Superior temporal gyrus (tissue), 1 donor: Measurements from ENCODE around the gene FAM50B.

Experiments used
- DNase-seq: peaks from one replicate; pipeline ENCODE4 v3.0.0-alpha.2; 2016; ENCODE audit errors: extremely low spot score

Gene FAM50B

DNA sequence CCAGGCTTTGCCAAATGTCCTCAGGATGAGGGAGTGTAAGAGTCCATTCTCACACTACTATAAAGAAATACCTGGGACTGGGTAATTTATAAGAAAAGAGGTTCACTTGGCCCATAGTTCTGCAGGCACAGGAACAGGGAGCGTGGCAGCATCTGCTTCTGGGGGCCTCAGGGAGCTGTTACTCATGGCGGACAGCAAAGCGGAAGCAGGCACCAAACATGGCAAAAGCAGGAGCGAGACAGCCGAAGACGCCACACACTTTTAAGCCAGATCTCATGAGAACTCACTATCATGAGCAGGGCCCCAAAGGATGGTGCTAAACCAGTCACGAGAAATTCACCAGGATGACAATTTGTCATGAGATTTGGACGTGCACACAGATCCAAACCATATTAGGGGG lies 22.8 kb downstream of the FAM50B start:
- no peak for DNase-seq

DNA sequence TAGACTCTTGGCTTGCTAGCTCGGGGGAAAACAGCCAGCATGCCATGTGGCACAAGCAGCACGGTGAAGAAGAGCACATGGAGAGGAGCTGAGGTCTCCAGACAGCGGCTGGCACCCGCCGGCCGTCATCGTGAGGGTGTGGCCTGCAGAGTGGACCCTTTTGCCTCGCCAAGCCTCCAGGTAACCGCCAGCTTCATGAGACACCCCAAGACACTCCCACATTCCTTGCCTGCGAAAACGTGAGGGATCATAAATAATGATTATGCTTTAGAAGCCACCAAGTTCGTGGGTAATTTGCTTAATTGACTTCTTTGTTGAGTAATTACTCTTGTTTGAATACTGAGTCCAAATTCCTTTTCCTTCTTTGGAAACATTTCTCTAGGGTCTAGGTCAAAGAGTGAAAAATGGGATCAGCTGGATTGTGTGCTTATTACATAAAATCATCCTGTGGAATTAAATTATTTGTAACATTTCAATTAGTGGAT lies 23.2 kb downstream of the FAM50B start:
- no peak for DNase-seq

DNA sequence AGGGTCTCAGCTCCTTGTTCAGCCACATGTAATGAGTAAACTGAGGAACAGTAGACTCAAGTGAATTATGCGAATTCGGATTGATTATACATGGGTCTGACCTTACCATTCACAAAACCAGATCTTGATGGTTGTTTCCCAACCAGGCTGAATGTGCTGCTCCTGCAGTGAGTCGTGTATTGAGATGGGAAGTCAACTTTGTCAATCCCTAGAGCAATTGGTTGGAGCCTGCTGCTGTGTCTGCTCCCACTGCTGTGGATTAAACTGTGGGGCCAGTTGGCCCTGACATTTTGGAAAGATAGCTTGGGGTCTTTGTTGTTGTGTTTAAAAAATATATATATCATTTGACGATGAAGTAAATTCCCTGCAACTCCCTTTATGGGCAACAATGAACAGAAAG lies 23.9 kb downstream of the FAM50B start:
- no peak for DNase-seq

DNA sequence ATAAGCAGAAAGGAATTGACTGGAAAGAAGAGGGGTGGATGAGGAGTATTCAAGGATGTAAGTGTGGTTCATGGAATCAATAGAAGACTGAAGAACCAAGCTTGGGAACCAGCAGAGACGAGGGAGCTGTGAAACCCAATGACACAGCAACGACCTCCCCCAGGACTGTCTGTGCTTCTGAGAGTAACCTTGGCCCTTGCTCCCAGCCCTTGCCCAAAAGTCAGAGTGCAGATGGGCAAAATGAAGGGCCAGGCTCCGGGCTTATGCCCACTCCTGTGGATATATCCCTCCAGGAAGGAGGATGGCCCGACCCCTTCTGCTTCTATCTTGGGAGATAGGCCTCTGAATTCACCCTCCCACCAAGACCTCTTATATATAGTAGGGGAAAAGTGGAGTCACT lies 24.9 kb downstream of the FAM50B start:
- no peak for DNase-seq

DNA sequence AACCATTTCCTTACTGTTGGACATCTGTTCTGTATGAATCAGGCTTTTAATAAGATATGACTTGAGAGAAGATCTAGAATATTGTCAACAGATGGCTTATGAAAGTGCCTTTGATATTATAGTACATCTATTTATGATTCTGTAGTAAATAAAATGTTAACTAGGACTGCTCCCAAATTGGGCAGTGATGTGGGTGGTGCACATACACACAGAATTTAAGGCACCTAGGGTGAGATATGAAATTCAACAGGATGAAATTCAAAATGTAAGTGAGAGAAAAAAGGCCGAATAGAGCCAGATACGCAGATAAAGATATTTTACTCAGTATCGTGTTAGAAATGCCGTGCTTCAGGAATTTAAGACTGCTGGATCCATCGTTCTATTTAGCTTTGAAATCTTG lies 26.3 kb downstream of the FAM50B start:
- DNase-seq, result no peak

DNA sequence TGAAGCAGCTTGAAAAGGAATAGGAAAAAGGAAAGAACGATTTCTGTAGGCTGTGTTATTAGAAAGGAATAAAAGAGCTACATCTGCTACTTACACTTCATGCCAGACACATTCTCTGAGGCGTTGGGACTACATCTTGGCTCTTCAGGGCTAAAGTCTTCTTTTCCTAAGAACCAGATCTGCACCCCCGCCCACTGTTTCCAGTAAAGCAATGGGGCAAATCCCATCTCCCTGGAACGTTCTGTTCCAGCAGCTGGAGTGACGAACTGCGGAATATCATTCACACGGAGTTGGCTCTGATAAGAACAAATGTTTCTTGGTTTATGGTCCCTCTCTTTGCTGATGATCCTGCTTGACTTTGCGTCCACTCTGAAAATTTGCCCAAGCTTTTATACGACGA lies 26.9 kb downstream of the FAM50B start:
- DNase-seq, result no peak

DNA sequence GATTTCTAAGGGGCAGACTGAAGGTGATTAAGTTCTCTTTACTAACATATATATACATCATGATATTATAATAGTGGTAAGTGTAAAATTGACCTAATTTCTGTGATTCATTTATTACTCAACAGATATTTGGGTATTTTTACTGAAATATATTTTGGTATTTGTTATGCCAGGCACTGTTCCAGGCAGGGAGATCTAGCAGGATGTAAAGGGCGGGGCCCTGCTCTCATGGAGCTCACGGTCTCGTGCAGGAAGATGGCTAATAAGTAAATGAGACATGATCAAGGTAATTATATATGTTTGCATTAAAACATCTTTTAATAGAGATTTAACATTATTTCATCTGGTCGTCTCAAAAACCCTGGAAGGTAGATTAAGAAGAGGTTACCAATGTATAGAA lies 27.7 kb downstream of the FAM50B start:
- DNase-seq, result no peak

DNA sequence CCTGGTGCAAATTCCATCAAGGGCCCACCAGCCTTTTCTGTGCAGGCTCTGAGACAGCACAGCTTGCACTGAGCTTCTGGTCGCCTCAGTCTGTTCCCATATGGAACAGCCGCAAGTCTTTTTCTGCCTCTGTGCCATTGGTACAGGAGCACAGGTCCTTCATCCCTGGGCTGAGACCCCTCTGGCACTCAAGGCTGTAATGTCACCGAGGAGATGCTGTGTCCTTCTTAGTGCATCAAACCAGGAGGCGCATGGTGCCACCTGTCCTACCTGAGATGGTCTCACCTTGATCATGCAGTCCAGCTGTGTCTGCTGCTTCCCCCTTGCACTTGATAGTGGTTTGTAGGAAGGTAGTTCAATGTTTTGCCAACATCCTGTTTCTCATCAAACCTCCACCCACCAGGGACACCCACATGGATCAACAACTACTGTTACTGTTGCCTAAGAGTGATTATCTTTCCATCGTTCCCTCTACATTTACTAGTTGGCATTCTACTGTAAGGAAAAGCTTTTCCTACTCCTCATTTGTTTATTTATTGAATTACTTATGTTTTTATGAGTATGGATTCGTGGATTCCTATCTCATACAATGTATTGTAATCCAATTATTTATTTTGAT lies 29.0 kb downstream of the FAM50B start:
- DNase-seq, result no peak

DNA sequence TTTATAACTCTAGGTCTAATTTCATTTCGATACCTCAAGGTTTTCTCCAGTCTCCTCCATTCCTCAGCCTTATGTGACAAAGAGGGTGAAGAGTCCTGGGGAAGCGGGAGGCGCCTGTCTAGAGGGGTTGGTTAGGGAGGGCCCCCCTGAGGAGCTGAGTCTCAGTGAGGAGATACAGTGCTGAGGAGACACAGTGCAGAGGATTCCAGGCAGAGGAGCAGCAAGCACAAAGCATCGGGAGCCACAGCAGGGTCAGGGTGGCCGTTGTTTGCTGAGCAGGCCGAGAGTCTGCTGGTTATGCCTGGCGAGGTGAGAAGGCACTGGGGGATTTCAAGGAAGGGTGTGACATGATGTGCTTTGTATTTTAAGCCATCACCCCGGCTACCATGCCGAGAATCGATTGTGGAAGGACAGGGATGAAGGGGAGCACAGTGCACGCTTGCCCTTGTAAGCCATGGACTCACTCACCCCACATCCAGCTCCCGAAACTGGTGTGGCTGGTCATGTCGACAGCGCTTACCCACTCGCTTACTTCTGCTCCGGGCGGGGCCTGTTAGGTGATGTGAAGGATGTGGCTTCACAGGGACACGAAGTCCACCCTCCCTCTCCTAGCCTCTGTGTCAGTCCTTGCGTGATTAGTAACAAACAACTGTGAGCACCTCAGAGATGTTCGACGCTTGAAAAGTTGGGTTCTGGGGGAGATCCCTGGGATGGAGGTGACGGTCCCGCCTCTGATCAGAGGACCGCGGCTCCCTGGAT lies 30.2 kb downstream of the FAM50B start:
- no peak for DNase-seq

DNA sequence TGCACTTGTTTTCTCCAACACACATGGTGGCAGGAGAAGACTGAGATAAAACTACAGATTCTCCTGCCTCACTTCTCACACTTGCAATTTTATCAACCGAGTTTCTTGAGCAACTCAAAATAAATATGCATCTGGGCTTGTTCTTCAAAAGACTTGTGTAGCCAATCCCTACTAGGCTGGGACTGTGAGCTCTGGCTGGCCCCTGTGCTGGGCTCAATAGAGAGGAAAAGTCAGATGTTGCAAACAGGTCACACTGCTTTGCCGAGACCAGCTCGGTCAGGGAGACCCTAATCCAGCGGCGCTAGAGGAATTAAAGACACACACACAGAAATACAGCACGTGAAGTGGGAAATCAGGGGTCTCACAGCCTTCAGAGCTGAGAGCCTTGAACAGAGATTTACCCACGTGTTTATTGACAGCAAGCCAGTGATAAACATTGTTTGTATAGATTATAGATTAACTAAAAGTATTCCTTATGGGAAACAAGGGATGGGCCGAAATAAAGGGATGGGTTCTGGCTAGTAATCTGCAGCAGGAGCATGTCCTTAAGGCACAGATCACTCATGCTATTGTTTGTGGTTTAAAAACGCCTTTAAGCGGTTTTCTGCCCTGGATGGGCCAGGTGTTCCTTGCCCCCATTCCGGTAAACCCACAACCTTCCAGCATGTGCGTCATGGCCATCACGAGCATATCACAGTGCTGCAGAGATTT lies 32.7 kb downstream of the FAM50B start:
- DNase-seq, result no peak

DNA sequence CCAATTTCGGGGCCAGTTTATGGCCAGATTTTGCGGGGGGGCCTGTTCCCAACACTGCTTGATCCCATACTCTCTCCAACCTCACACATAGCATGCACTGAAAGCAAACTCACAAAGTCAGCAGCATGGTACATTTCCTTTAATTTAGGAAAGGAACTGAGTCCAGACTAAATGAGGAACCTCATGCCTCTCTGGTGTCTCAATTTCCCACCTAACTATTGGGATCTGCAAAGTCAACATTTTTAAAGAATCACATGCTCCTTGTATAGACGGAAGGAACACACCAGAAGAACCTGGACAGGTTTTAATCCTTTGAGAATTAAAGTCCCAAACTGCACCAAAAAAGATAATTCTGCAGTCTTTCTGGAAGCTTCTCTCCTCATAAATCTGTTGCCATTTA lies 33.3 kb downstream of the FAM50B start:
- DNase-seq, result no peak

DNA sequence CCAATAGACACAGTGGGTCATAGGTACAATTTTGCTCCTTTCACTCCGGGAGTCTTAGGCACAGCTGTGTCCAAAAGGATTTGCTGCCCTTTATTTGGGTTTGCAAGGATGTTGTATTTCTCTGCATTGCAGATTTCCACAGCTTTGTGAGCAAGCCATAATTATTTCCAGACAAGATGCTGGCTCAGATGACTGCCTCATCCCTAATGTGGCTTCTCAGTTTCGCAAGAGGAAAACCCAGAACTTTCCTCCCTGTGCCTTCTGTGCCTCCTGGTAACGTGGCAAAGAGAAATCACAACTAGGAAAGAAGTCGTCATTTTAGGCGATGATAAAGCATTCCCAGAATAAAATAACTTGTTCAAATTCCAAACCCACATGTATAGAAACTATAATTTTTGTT lies 33.7 kb downstream of the FAM50B start:
- no peak for DNase-seq

DNA sequence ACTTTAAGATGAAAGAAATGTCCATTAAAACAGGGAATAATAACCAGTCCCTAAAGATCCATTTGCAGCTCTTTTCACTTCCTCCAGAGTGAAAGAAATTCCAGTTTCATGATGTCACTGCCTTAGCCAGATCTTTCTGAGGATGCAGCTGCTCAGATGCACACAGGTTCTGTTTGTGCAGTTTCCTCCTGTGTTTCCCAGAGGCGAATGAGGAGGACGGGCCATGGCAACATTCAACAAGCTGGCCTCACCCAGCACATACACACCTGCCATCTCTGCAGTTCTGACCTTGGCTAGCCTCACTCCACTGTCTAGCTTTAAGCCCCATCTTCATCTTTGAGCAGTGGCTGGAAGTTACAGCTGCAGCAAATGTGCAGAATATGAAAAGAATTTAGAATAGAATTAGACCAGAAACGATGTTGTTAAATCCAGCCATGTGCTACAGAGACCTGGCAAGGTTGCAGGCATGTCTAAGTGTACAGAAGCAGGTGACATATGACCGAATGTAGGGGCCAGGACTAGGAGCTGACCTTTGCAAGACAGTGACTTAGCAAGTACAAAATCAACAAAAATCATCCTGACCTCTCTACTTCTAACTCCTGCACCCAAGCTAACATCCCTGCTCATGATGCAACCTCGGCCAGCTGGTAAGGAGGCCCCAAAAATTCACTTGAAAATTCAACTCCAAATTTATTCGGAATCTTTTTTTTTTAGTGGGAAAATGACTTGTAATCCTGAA lies 35.0 kb downstream of the FAM50B start:
- DNase-seq, result no peak

DNA sequence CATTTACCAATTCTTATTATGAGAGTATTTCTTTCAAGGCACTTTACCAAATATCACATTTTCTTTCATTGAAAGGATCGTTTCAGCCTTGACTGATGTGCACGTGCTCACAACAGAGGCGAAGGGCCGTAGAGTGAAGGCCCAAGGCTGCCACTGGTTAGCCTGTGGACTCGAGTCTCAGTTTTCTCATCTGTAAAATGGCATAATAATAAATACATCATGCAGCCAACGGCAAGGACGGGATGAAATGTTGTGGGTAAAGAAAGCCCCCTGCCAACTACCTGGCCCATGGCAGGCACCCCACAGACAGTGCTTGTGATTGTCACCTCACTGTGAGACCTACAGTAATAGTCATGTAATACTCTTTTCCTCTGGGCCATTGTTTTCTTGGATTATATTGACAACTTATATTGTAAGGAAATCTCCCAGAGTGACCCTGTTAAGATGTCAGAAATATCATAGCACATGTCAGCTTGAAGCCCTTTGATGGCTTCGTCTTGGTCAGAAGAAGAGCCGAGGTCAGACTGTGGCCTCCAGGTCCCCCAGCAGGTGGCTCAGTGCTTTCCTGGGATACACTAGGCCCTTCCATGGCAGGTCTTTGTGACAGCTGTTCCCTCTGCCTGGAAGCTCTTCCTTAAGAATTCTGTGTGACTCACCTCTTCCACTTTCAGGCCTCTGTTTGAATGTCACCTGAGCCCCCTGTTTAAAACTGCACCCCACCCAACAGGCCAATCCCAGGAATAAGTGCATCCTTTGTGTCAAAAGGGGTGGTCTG lies 36.3 kb downstream of the FAM50B start:
- DNase-seq, result no peak

DNA sequence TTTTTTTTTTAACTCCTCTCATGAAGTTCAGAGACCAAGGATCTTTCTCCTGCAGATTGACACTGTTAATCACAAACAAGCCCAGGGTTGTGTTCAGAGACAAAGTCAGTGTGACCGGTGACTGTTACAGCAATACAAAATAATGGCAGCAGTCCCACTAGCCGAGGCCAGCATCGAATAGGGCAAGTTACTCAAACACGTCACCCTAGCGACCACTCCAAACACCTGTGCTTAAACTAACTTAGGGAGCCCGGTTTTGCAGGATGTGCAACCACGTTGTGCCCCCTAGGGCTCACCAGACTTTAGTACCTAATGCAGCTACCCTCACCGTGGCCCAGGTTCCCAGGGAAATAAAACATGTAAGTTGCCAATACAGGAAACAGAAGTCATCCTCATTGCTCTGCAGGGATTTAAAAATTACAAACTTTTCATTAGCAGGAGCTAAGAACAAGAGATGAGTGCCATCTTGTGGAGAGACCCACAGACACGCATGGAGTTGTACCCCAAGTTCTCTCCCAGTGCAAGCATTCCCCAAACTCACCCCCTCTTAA lies 38.1 kb downstream of the FAM50B start:
- DNase-seq, result peak; percentile 62

DNA sequence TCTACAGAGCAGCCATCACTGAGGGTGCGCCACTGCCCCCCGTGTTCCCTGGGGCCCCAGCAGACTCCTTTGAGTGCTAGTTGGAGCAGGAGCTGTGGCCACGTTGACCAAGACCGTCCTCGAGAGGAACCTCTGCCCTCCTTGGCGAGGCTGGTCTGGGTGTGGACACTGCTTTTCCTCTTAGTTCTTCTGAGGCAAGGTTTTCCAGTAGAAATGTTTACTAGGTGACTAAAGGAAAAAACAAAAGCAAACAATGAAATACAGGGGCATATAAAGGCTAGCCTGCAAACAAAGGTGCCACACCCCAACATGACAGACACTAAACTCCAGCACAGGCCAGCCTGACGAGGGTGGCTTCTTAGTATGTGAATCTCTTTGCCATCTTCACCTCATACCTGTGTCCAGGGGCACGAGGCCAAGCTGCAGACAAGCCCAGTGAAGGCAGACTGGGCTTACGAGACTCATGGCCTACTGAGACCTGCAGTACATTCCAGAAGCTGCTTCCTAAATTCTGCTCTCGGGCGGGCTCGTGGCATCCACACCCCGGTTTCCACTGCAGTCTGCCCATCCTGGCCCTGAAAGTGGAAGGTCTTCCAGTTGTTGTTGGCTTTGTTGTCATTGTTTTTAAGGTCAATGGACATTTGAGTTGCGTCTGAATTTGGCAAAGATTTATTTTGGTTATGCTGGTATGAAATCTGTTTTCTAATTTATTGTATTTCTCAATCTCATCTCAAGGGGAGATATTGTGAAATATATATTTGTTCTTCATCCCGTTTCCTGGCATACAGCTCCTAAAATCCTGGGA lies 39.2 kb downstream of the FAM50B start:
- no peak for DNase-seq

DNA sequence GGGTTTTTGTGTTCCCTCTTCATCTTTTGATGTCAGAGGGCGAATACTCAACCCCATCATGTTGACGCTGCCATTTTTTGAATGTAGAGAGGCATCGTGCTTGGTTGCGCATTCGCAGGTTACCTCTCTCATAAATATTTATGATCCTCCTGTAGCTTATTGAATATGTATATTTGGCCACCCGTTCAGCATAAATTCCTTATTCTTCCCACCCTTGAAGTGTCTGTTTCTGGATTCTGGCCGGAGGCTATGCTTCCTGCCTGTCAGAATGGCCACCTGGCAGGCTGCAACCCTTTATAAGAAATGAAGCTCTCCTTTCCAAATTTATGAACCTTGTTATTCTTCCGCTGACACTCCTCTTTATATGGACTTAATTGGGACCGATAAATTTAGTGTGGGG lies 40.9 kb downstream of the FAM50B start:
- no peak for DNase-seq

DNA sequence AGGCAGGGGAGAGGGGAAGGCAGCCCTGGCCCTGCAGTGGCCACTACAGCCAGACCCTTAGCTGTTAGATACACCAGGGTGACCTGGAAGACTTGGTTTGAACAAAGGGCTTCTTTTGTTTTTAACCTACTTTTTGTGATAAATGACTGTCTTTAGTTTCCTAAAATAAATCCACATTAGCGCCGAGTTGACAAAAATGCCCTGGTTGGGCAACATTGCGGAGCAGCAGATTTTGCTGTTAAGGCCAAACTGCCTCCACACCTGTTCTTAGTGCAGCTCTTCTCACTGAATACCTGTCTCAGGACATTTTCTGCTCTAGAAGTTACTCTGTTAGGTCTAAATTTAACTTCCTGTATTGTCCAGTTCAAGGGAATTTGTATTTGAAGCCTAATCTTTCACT lies 42.7 kb downstream of the FAM50B start:
- DNase-seq, result no peak

DNA sequence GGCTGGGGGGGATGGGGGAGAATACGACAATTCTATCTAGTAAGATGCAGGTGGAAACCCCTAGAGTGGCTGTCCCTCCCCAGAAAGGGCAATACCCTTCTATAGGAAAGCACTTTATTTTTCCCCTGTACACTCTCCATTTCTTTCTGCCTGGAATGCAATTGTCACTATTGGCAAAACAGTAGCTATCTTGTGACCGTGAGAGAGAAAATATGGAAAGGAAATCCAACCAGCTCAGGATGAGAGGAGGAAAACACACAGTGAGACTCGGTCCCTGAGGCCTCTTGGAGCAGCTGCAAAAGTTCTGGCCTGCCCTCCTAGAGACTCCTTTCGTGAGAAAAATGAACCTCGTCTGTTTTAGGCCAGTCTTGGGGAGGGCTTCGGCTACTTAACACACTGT lies 43.4 kb downstream of the FAM50B start:
- no peak for DNase-seq

DNA sequence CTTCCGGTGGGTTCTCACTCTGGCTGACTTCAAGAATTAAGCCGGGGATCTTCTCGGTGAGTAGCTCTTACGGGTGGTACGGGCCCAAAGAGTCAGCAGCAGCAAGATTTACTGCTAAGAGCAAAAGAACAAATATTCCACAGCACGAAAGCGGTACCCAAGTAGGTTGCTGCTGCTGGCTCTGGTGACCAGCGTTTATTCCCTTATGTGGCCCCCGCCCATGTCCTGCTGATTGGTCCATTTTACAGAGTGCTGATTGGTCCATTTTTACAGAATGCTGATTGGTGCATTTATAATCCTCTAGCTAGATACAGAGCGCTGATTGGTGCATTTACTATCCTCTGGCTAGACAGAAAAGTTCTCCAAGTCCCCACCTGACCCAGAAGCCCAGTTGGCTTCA lies 44.3 kb downstream of the FAM50B start:
- DNase-seq, result no peak
